K562 (cell line): Measurements from ENCODE around the gene PRKG1. TPM values are rescaled to one million over a fixed set of nuclear protein-coding genes. Genes with fewer than 3 reads are reported as not detected.

Experiments
- ATAC-seq: fragments of 200-7000 bp; cut with Tn5 transposase; 3 replicates; pipeline ENCODE4 v1.9.1; 2020; ENCODE audit warnings: moderate library complexity
- BruUV-seq: library from RNA; stranded (reverse); fragments of 400-500 nt; replicated peaks from 2 replicates; lab custom pipeline; 2021; lab: Mats Ljungman, UMichigan
- CTCF ChIA-PET: fragments of 300-600 bp; formaldehyde crosslinking; extraction: SDS; loops from one replicate; lab custom pipeline; 2021; ENCODE audit warnings: low intra/inter-chr PET ratio; lab: Yijun Ruan, JAX
- POLR2A ChIA-PET: fragments of 300-600, 350-650 bp; sonication (Branson Sonifier 250); formaldehyde crosslinking; extraction: SDS; loops from one replicate; lab custom pipeline; 2021; ENCODE audit warnings: antibody characterized with exemption, inconsistent platforms; lab: Yijun Ruan, JAX
- DNase-seq, 4 experiments: peaks; one replicate each; pipeline versions ENCODE4 v3.0.0 to v3.0.0-alpha.2; 2011 to 2018; ENCODE audit warnings: low spot score in 3 of 4, mixed read lengths in 3 of 4; ENCODE audit errors: extremely low read depth in 1 of 4
- FAIRE-seq: peaks from 2 replicates; lab custom pipeline; 2011; peaks lifted over from hg19 to GRCh38; lab: Jason Lieb, UNC
- H2AFZ ChIP-seq: 2 replicates; pipeline ENCODE4 v1.6.0; 2011; ENCODE audit warnings: low read depth, low read length, control low read depth, inconsistent platforms
- H3K27ac ChIP-seq: fragments of 200-600 bp; 3 replicates; pipeline ENCODE4 v1.8.0; 2011; ENCODE audit warnings: low read depth, mild to moderate bottlenecking, control low read depth, inconsistent platforms, low read length, moderate library complexity, mixed read lengths; ENCODE audit errors: extremely low read depth
- H3K27me3 ChIP-seq, 2 experiments: fragments of 300-600 bp in 1 of 2; 2 replicates in 1 of 2; 3 replicates in 1 of 2; pipeline versions ENCODE4 v1.6.0 to v1.8.0; 2011; ENCODE audit warnings: inconsistent platforms in 2 of 2, low read length in 2 of 2, mild to moderate bottlenecking in 1 of 2, mixed read lengths in 1 of 2, moderate library complexity in 1 of 2; ENCODE audit not compliant: control insufficient read depth in 2 of 2, insufficient read depth in 2 of 2
- H3K36me3 ChIP-seq: fragments of 300-600 bp; 3 replicates; pipeline ENCODE4 v1.8.0; 2011; ENCODE audit warnings: mild to moderate bottlenecking, low read length, inconsistent platforms; ENCODE audit not compliant: control insufficient read depth, insufficient read depth
- H3K4me1 ChIP-seq, 2 experiments: fragments of 200-600 bp in 1 of 2; replicated peaks in 1 of 2; 2 replicates in 1 of 2; 3 replicates in 1 of 2; pipeline versions ENCODE4 v1.5.1 to v1.8.0; 2011; ENCODE audit warnings: inconsistent platforms in 2 of 2, low read length in 2 of 2, mild to moderate bottlenecking in 1 of 2, mixed read lengths in 1 of 2, moderate library complexity in 1 of 2; ENCODE audit not compliant: control insufficient read depth in 2 of 2, insufficient read depth in 2 of 2
- H3K4me2 ChIP-seq: 2 replicates; pipeline ENCODE4 v1.6.1; 2011; ENCODE audit warnings: low read length, control low read depth, inconsistent platforms, mixed read lengths; ENCODE audit not compliant: insufficient read depth
- H3K4me3 ChIP-seq: fragments of 200-600 bp; sonication (generic), shearing (Covaris generic); 2 replicates; pipeline ENCODE4 v1.5.1; 2016; ENCODE audit warnings: control low read depth, inconsistent platforms
- H3K79me2 ChIP-seq: fragments of 200-600 bp; 3 replicates; pipeline ENCODE4 v1.8.0; 2011; ENCODE audit warnings: low read length, inconsistent platforms; ENCODE audit not compliant: control insufficient read depth, insufficient read depth
- H3K9ac ChIP-seq, 2 experiments: 2 replicates each; pipeline versions ENCODE4 v1.6.0 to v1.6.1; 2011; ENCODE audit warnings: low read depth in 2 of 2, low read length in 2 of 2, control low read depth in 1 of 2, inconsistent platforms in 1 of 2, mild to moderate bottlenecking in 1 of 2, mixed read lengths in 1 of 2; ENCODE audit not compliant: insufficient read depth in 1 of 2
- H3K9me1 ChIP-seq: one replicate; pipeline ENCODE4 v1.6.0; 2011; ENCODE audit warnings: inconsistent platforms, mild to moderate bottlenecking, low read length, moderate library complexity; ENCODE audit not compliant: control insufficient read depth, insufficient read depth
- H3K9me3 ChIP-seq: replicated peaks from 2 replicates; pipeline ENCODE4 v1.5.1; 2011; ENCODE audit warnings: low read depth, low read length, inconsistent platforms; ENCODE audit not compliant: control insufficient read depth, insufficient read depth
- H4K20me1 ChIP-seq: replicated peaks from 2 replicates; pipeline ENCODE4 v1.6.1; 2011; ENCODE audit warnings: low read length, inconsistent platforms, mixed read lengths; ENCODE audit not compliant: control insufficient read depth, insufficient read depth
- CHD1 ChIP-seq: fragments of 200-600 bp; sonication (generic); IDR thresholded peaks from one replicate; pipeline ENCODE4 v1.6.1; 2012; ENCODE audit warnings: mild to moderate bottlenecking, moderate library complexity, low read length, inconsistent platforms
- E2F3 ChIP-seq: fragments of 250-450 bp; sonication (Bioruptor Pico); IDR thresholded peaks from 2 replicates; pipeline ENCODE4 v1.4.0; 2020; ENCODE audit warnings: mild to moderate bottlenecking
- IFI16 ChIP-seq: fragments of 250-450 bp; sonication (Bioruptor Pico); IDR thresholded peaks from 2 replicates; pipeline ENCODE4 v2.1.2; 2022; ENCODE audit warnings: mild to moderate bottlenecking, inconsistent platforms
- KDM5B ChIP-seq: fragments of 200-600 bp; sonication (generic); IDR thresholded peaks from 2 replicates; pipeline ENCODE4 v1.6.1; 2012; ENCODE audit warnings: low read depth, mild to moderate bottlenecking, moderate library complexity, low read length, control low read depth, inconsistent platforms; ENCODE audit not compliant: insufficient replicate concordance
- MCM3 ChIP-seq: fragments of 450-650 bp; IDR thresholded peaks from 2 replicates; pipeline ENCODE4 v1.6.1; 2016
- MYNN ChIP-seq, 2 experiments: sonication (generic); formaldehyde crosslinking in 1 of 2; IDR thresholded peaks; 2 replicates each; pipeline versions ENCODE4 v1.5.0 to v1.6.1; 2016 to 2020; ENCODE audit warnings: antibody characterized with exemption in 1 of 2, missing genetic modification reagents in 1 of 2
- PRPF4 ChIP-seq: fragments of 200-400 bp; formaldehyde crosslinking; IDR thresholded peaks from one replicate; pipeline ENCODE4 v1.6.1; 2017; ENCODE audit warnings: low read length, low read depth, mild to moderate bottlenecking; ENCODE audit not compliant: insufficient read depth, poor library complexity, severe bottlenecking
- RAD51 ChIP-seq: fragments of 450-650 bp; IDR thresholded peaks from 2 replicates; pipeline ENCODE4 v1.7.1; 2016; ENCODE audit warnings: low read depth, mild to moderate bottlenecking, borderline replicate concordance
- ZNF121 ChIP-seq: sonication (generic); formaldehyde crosslinking; conservative IDR thresholded peaks from 2 replicates; pipeline ENCODE4 v1.8.0; 2022; ENCODE audit warnings: missing genetic modification reagents
- ZNF184 ChIP-seq: sonication (generic); formaldehyde crosslinking; IDR thresholded peaks from 2 replicates; pipeline ENCODE4 v1.5.0; 2020; ENCODE audit warnings: missing genetic modification reagents
- ZNF316 ChIP-seq: fragments of 450-650 bp; IDR thresholded peaks from 2 replicates; pipeline ENCODE4 v1.6.1; 2016
- ZNF445 ChIP-seq: fragments of 250-450 bp; sonication (Bioruptor Pico); IDR thresholded peaks from 2 replicates; pipeline ENCODE4 v1.4.0; 2020; ENCODE audit warnings: low read depth, mild to moderate bottlenecking, moderate library complexity
- WGBS: fragments of 100-300 bp; shearing (Covaris generic); methylation state at CpG from one replicate; pipeline ENCODE4 v1.1.6; 2016; ENCODE audit warnings: low coverage, mixed read lengths; ENCODE audit not compliant: insufficient coverage; ENCODE audit errors: missing lambda C conversion rate; 5-methylcytosine and 5-hydroxymethylcytosine counted together
- in situ Hi-C: fragments of 300-500 bp; cut with MboI; formaldehyde crosslinking; loops from 4 replicates; pipeline ENCODE4 v1.15.0; 2018; ENCODE audit warnings: inconsistent platforms, mixed read lengths
- intact Hi-C: fragments of 100-400 bp; cut with micrococcal nuclease; formaldehyde crosslinking; loops from 2 replicates; pipeline ENCODE4 v1.14.2; 2022
- polyA plus RNA-seq, 8 experiments: library from polyadenylated mRNA; depleted of rRNA in 4 of 8; stranded (reverse) in 5 of 8; unstranded in 3 of 8; fragments of >200 nt; fragmentation: Nextera tagmentation in 2 of 8; fragmentation: Illumina TruSeq in 1 of 8; extraction: Ambion mirVana in 2 of 8; extraction: Trizol in 1 of 8; gene quantifications; 2 replicates each; pipeline versions ENCODE4 v1.2.1 to v1.2.3, GENCODE V29; 2011 to 2014; ENCODE audit warnings: inconsistent platforms in 1 of 8, missing spikeins in 1 of 8
- total RNA-seq, 7 experiments: library from RNA; depleted of rRNA in 6 of 7; stranded (reverse); fragments of >200 nt in 6 of 7; fragmentation: Illumina TruSeq in 2 of 7; extraction: Trizol in 2 of 7; gene quantifications; 2 replicates each; pipeline versions ENCODE4 v1.2.1 to v1.2.3, GENCODE V29; 2011 to 2021; ENCODE audit warnings: low replicate concordance in 1 of 7
- TF ChIP-seq, protein P1 (sequence below): fragments of 250-450 bp; sonication (Bioruptor Pico); IDR thresholded peaks from 2 replicates; pipeline ENCODE4 v1.5.0; 2021
- TF ChIP-seq, protein P2 (sequence below): sonication (generic); formaldehyde crosslinking; IDR thresholded peaks from 2 replicates; pipeline ENCODE4 v1.5.0; 2020; ENCODE audit warnings: missing genetic modification reagents
- TF ChIP-seq, protein P3 (sequence below): fragments of 250-450 bp; sonication (Bioruptor Pico); IDR thresholded peaks from 2 replicates; pipeline ENCODE4 v1.5.0; 2022; ENCODE audit warnings: mild to moderate bottlenecking

The PRKG1 gene
- total and polyA plus RNA-seq, 9 of the 15 experiments (the other 6 are each of a cell fraction or from before 2014, with no cell fraction given) = 0.22 TPM; not detected in 8

DNA sequence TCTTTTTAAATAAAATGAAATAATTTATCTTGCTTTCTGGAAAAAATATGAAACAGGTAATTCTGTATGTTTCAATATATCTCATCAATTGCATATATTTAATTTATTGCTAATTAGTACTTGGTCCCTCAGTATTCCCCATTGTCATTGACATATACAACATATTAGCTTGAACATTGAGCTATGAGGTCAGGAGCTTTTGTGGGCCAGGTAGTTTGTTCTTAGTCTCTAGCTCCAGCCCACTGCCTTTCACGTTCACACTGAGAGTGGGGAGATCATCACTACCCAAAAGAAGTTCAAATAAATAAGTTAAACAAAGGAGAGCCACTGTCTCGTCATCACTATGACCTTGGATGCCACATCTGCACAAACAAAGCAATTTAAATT is 1185.1 kb downstream of the PRKG1 start:
- Histone ChIP-seq H4K20me1 (no peaks in the 10 kb centered on the region), H2AFZ (no peak overlapping the region), H3K36me3 (no peaks in the 10 kb centered on the region), H3K9me1 (no peaks in the 10 kb centered on the region), H3K4me1 (no peaks in the 10 kb centered on the region), H3K4me3 (no peak overlapping the region), H3K4me2 (no peak overlapping the region), H3K79me2 (no peaks in the 10 kb centered on the region), H3K27ac (no peak overlapping the region), H3K27me3 (no peaks in the 10 kb centered on the region), H3K9me3 (no peaks in the 10 kb centered on the region), H3K9ac (no peak overlapping the region)
- intact Hi-C loops = no loop called here
- TF ChIP-seq ZNF184 (CRISPR knock-in tag) (no peak), ZNF121 (no peak), IFI16 (CRISPR knock-in tag) (no peak), MYNN (IDR thresholded peaks at IDR 0.05) (no peak), MYNN (CRISPR knock-in tag; IDR thresholded peaks at IDR 0.05) (no peak), E2F3 (CRISPR knock-in tag) (no peak), PRPF4 (no peak), MCM3 (no peak), RAD51 (no peak), ZNF445 (no peak), KDM5B (no peak), ZNF316 (no peak), CHD1 (no peak)
- TF ChIP-seq, protein P1, sequence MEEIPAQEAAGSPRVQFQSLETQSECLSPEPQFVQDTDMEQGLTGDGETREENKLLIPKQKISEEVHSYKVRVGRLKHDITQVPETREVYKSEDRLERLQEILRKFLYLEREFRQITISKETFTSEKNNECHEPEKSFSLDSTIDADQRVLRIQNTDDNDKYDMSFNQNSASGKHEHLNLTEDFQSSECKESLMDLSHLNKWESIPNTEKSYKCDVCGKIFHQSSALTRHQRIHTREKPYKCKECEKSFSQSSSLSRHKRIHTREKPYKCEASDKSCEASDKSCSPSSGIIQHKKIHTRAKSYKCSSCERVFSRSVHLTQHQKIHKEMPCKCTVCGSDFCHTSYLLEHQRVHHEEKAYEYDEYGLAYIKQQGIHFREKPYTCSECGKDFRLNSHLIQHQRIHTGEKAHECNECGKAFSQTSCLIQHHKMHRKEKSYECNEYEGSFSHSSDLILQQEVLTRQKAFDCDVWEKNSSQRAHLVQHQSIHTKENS = no peak
- TF ChIP-seq, protein P2, sequence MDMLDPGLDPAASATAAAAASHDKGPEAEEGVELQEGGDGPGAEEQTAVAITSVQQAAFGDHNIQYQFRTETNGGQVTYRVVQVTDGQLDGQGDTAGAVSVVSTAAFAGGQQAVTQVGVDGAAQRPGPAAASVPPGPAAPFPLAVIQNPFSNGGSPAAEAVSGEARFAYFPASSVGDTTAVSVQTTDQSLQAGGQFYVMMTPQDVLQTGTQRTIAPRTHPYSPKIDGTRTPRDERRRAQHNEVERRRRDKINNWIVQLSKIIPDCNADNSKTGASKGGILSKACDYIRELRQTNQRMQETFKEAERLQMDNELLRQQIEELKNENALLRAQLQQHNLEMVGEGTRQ (CRISPR knock-in tag) = no peak
- TF ChIP-seq, protein P3, sequence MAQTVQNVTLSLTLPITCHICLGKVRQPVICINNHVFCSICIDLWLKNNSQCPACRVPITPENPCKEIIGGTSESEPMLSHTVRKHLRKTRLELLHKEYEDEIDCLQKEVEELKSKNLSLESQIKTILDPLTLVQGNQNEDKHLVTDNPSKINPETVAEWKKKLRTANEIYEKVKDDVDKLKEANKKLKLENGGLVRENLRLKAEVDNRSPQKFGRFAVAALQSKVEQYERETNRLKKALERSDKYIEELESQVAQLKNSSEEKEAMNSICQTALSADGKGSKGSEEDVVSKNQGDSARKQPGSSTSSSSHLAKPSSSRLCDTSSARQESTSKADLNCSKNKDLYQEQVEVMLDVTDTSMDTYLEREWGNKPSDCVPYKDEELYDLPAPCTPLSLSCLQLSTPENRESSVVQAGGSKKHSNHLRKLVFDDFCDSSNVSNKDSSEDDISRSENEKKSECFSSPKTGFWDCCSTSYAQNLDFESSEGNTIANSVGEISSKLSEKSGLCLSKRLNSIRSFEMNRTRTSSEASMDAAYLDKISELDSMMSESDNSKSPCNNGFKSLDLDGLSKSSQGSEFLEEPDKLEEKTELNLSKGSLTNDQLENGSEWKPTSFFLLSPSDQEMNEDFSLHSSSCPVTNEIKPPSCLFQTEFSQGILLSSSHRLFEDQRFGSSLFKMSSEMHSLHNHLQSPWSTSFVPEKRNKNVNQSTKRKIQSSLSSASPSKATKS (CRISPR knock-in tag) = no peak
- no TSS peak for BruUV-seq
- CTCF ChIA-PET = no interaction called here
- FAIRE-seq = no peak
- ATAC-seq = no peak
- in situ Hi-C loops = no loop called here
- POLR2A ChIA-PET = no interaction called here
- no peak for DNase-seq
- WGBS = 2% methylated on average over 2 of the region's 2 CpGs
